ENCODE data around the gene TM4SF4.

The TM4SF4 gene

GRCh38 chr3:149489060-149489690 is 14.7 kb downstream of the TM4SF4 start:
- no peak overlapping the region for H2AFZ ChIP-seq (ENCODE audit: low read depth, low read length, severe bottlenecking)
- TF ChIP-seq EZH2phosphoT487 (conservative IDR thresholded peaks at IDR 0.05; ENCODE audit: low read length) = no peak
- TF ChIP-seq, protein P1, sequence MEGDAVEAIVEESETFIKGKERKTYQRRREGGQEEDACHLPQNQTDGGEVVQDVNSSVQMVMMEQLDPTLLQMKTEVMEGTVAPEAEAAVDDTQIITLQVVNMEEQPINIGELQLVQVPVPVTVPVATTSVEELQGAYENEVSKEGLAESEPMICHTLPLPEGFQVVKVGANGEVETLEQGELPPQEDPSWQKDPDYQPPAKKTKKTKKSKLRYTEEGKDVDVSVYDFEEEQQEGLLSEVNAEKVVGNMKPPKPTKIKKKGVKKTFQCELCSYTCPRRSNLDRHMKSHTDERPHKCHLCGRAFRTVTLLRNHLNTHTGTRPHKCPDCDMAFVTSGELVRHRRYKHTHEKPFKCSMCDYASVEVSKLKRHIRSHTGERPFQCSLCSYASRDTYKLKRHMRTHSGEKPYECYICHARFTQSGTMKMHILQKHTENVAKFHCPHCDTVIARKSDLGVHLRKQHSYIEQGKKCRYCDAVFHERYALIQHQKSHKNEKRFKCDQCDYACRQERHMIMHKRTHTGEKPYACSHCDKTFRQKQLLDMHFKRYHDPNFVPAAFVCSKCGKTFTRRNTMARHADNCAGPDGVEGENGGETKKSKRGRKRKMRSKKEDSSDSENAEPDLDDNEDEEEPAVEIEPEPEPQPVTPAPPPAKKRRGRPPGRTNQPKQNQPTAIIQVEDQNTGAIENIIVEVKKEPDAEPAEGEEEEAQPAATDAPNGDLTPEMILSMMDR (IDR thresholded peaks at IDR 0.05; ENCODE audit: insufficient read depth, low read length, poor library complexity, severe bottlenecking) = peak; percentile 47
- no peaks in the 10 kb centered on the region for H4K20me1 ChIP-seq (ENCODE audit: low read depth, low read length)
- no peaks in the 10 kb centered on the region for H3K9me3 ChIP-seq (ENCODE audit: insufficient read depth, low read length)
- H3K36me3 ChIP-seq (ENCODE audit: low read length) = no peaks in the 10 kb centered on the region
- no peak overlapping the region for H3K4me3 ChIP-seq (ENCODE audit: insufficient read depth, low read length, poor library complexity, severe bottlenecking)
- H3K27me3 ChIP-seq (ENCODE audit: low read length) = no peaks in the 10 kb centered on the region
- no peak overlapping the region for H3K4me2 ChIP-seq (ENCODE audit: low read depth, low read length, poor library complexity, severe bottlenecking)
- no peak overlapping the region for H3K27ac ChIP-seq (ENCODE audit: low read depth, low read length)
- no peaks in the 10 kb centered on the region for H3F3A ChIP-seq (ENCODE audit: insufficient read depth)
- H3K79me2 ChIP-seq (ENCODE audit: insufficient read depth, low read length) = no peaks in the 10 kb centered on the region
- no peak overlapping the region for H3K9ac ChIP-seq (ENCODE audit: low read length)
- no peaks in the 10 kb centered on the region for H3K9me2 ChIP-seq (replicated peaks; ENCODE audit: insufficient read depth, low read length)

DNA sequence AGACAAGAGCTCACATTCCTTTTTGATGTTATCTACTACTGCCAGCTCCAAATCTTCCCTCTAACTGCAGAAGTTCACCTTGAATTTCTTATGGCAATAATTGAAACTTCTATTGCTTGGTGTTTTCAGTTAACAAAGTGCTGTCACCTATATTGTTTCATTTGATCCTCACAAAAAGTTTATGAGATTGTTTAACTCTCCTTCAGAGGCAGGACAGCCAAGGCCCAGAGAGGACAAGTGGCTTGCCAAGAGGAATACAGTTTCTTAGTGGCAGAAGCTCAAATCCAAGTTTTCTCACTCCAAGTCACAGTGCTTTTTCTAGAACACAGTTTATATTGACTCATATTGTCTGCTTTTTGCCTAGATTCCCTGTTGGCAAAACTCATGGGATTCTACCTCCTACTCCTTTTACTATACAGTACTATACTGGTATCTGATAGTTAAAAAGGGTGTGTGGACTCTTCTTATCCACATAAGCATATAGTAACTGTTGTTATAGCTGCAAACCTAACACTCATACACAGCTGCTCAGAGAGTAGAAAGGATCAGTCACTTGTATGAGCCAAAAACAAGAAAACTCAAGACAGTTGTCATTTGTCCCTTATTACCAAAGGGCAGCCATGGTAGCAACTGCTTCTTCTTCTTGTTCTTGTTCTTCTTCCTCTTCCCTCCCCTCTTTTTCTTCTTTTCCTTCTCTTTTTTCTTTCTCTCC is 15.9 kb downstream of the TM4SF4 start:
- Histone ChIP-seq H3K9me2 (replicated peaks; ENCODE audit: insufficient read depth, low read length) (no peaks in the 10 kb centered on the region), H3K9ac (ENCODE audit: low read length) (no peak overlapping the region), H4K20me1 (ENCODE audit: low read depth, low read length) (no peaks in the 10 kb centered on the region), H3K9me3 (ENCODE audit: insufficient read depth, low read length) (no peaks in the 10 kb centered on the region), H3K36me3 (ENCODE audit: low read length) (no peaks in the 10 kb centered on the region), H3K4me3 (ENCODE audit: insufficient read depth, low read length, poor library complexity, severe bottlenecking) (no peak overlapping the region), H3F3A (ENCODE audit: insufficient read depth) (no peaks in the 10 kb centered on the region), H3K27me3 (ENCODE audit: low read length) (no peaks in the 10 kb centered on the region), H3K27ac (ENCODE audit: low read depth, low read length) (no peak overlapping the region), H3K4me2 (ENCODE audit: low read depth, low read length, poor library complexity, severe bottlenecking) (no peak overlapping the region), H3K79me2 (ENCODE audit: insufficient read depth, low read length) (no peaks in the 10 kb centered on the region), H2AFZ (ENCODE audit: low read depth, low read length, severe bottlenecking) (no peak overlapping the region)
- TF ChIP-seq, protein P1 (IDR thresholded peaks at IDR 0.05; ENCODE audit: insufficient read depth, low read length, poor library complexity, severe bottlenecking) = no peak
- no peak for TF ChIP-seq EZH2phosphoT487 (conservative IDR thresholded peaks at IDR 0.05; ENCODE audit: low read length)

DNA sequence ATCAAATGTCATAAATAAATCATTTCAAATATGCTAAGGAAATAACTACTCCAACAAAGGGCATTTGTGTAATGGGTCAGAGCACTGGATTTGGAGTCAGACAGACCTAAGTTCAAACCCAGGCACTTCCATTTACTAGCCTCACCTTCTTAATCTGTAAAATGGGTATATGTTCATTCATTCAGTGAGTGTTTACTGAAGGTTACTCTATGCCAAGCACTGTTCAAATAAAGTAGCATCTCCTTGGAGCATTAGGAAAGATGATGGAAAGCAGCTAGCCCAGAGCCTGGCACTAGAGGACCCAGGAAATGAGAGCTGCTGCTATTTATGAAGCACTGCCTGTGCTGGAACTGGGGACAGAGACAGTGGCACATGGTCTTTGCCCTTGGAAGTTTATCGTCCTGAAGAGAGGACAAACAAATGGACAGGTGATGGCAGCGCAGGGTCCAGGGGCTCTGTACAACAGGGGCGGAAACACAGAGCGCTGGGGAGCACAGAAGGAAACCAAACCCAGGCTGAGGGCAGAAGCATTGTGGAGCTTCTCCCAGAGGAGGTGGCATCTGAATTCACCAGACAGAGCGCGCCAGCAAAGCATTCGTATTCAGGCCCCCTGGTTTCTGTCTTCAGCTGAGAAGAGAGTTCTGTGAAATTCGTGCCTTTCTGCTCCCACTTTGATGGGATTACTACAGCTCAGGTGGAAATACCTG is 19.0 kb downstream of the TM4SF4 start:
- Histone ChIP-seq H3K4me2 (ENCODE audit: low read depth, low read length, poor library complexity, severe bottlenecking) (no peak overlapping the region), H3K27ac (ENCODE audit: low read depth, low read length) (no peak overlapping the region), H3K9ac (ENCODE audit: low read length) (no peak overlapping the region), H4K20me1 (ENCODE audit: low read depth, low read length) (no peaks in the 10 kb centered on the region), H3K4me3 (ENCODE audit: insufficient read depth, low read length, poor library complexity, severe bottlenecking) (no peak overlapping the region), H3K79me2 (ENCODE audit: insufficient read depth, low read length) (no peaks in the 10 kb centered on the region), H3K27me3 (ENCODE audit: low read length) (no peaks in the 10 kb centered on the region), H3K9me3 (ENCODE audit: insufficient read depth, low read length) (no peaks in the 10 kb centered on the region), H3F3A (ENCODE audit: insufficient read depth) (no peaks in the 10 kb centered on the region), H3K36me3 (ENCODE audit: low read length) (no peaks in the 10 kb centered on the region), H2AFZ (ENCODE audit: low read depth, low read length, severe bottlenecking) (no peak overlapping the region), H3K9me2 (replicated peaks; ENCODE audit: insufficient read depth, low read length) (no peaks in the 10 kb centered on the region)
- TF ChIP-seq EZH2phosphoT487 (conservative IDR thresholded peaks at IDR 0.05; ENCODE audit: low read length) = no peak
- TF ChIP-seq, protein P1 (IDR thresholded peaks at IDR 0.05; ENCODE audit: insufficient read depth, low read length, poor library complexity, severe bottlenecking) = no peak

Data from SU-DHL-6 (cell line).